Measurements from ENCODE around the gene SLC9A5. TPM values are rescaled to one million over a fixed set of nuclear protein-coding genes. Genes with fewer than 3 reads are reported as not detected.

Gene SLC9A5
- total RNA-seq, 2 experiments from 2014 or later = 5.2 TPM

GRCh38 chr16:67311607-67312488 is 63.1 kb downstream of the SLC9A5 start:
- Mint-ChIP-seq H3K36me3 (ENCODE audit: low read depth) (no peaks in the 10 kb centered on the region), H3K9me3 (no peaks in the 10 kb centered on the region), H3K27ac (peak overlapping the region; percentile 96), H3K4me1 (ENCODE audit: low read depth) (peaks cover 44% of the 10 kb centered on the region), H3K4me3 (peak overlapping the region; percentile 13), H3K27me3 (ENCODE audit: low read depth) (no peaks in the 10 kb centered on the region)
- intact Hi-C loops (cut with micrococcal nuclease) = loop anchor here (1.0 to 5.0 kb wide), 13 partner anchors 33 to 1445 kb away; partner anchors contain the start of genes ATP6V0D1, CTCF, FBXL8 and MATCAP1
- peak; percentile 98 for DNase-seq
- CTCF ChIA-PET = interaction anchor here (2.2 kb wide), 1 partner anchor 15 kb away, joined by 10 read pairs; the partner anchor contains the start of genes KCTD19 and LRRC36

GRCh38 chr16:67312719-67313118 is 63.9 kb downstream of the SLC9A5 start:
- CTCF ChIA-PET = interaction anchor here (0.6 to 2.2 kb wide), 2 partner anchors 14 to 155 kb away, joined by 4 to 10 read pairs; partner anchors contain the start of genes KCTD19 and LRRC36
- H3K9me3 Mint-ChIP-seq = no peaks in the 10 kb centered on the region
- H3K27ac Mint-ChIP-seq = peak overlapping the region; percentile 96
- intact Hi-C loops (cut with micrococcal nuclease) = loop anchor here (1.0 to 5.0 kb wide), 6 partner anchors 52 to 1445 kb away; partner anchors contain the start of genes PSKH1 and TMEM208
- no peak overlapping the region for H3K4me3 Mint-ChIP-seq
- no peak for DNase-seq
- no peaks in the 10 kb centered on the region for H3K36me3 Mint-ChIP-seq (ENCODE audit: low read depth)
- no peaks in the 10 kb centered on the region for H3K27me3 Mint-ChIP-seq (ENCODE audit: low read depth)
- peaks cover 44% of the 10 kb centered on the region for H3K4me1 Mint-ChIP-seq (ENCODE audit: low read depth)

- Mint-ChIP-seq H3K36me3 (ENCODE audit: low read depth) (no peaks in the 10 kb centered on the region), H3K4me3 (no peak overlapping the region), H3K4me1 (ENCODE audit: low read depth) (peaks cover 7% of the 10 kb centered on the region), H3K9me3 (no peaks in the 10 kb centered on the region), H3K27me3 (ENCODE audit: low read depth) (peaks cover 27% of the 10 kb centered on the region), H3K27ac (no peak overlapping the region)
- DNase-seq = no peak
- intact Hi-C loops (cut with micrococcal nuclease) = no loop called here
- CTCF ChIA-PET = interaction anchor here (2.1 kb wide), 1 partner anchor 10 kb away, joined by 4 read pairs; no protein-coding TSS in a partner anchor
Observed at GRCh38 chr16:67317853-67318252, 69.1 kb downstream of the SLC9A5 start.

Small RNA genes lying within 50 kb of the gene (microRNA-seq; reads per million reads assigned to microRNA genes)
- gene MIR328 (ENCODE audit: borderline microRNAs expressed, borderline replicate concordance) = 73.5 reads per million, percentile 54 among the genes with 10 or more reads in this experiment

Other genes starting within 250 kb of the SLC9A5 start
- 10 to 100 TPM; 79.6 to 86.8 TPM for gene CBFB, start 219.8 kb upstream of the SLC9A5 start, total RNA-seq
- gene PHAF1, start 139.0 kb upstream of the SLC9A5 start, total RNA-seq = 1 to 10 TPM; 7.8 to 8.4 TPM
- 1 to 10 TPM; 1.1 to 1.2 TPM for gene B3GNT9, start 98.0 kb upstream of the SLC9A5 start, total RNA-seq
- gene TRADD, start 89.1 kb upstream of the SLC9A5 start, total RNA-seq = 10 to 100 TPM; 17.7 to 21.1 TPM
- gene FBXL8, start 89.0 kb upstream of the SLC9A5 start, total RNA-seq = 10 to 100 TPM; 13.8 to 15.3 TPM
- 10 to 100 TPM; 11.1 to 12.3 TPM for gene HSF4, start 84.2 kb upstream of the SLC9A5 start, total RNA-seq
- 1 to 10 TPM; 3.8 to 4.4 TPM for gene NOL3, start 78.4 kb upstream of the SLC9A5 start, total RNA-seq
- gene MATCAP1, start 65.0 kb upstream of the SLC9A5 start, total RNA-seq = 10 to 100 TPM; 21.9 to 24.0 TPM
- not detected for gene EXOC3L1, start 58.8 kb upstream of the SLC9A5 start, total RNA-seq
- gene E2F4, start 56.8 kb upstream of the SLC9A5 start, total RNA-seq = 10 to 100 TPM; 65.1 to 66.5 TPM
- 1 to 10 TPM; 3.8 to 4.4 TPM for gene ELMO3, start 49.8 kb upstream of the SLC9A5 start, total RNA-seq
- gene TMEM208, start 21.8 kb upstream of the SLC9A5 start, total RNA-seq = 10 to 100 TPM; 24.6 to 29.4 TPM
- 10 to 100 TPM; 70.7 to 73.7 TPM for gene FHOD1, start 1.5 kb upstream of the SLC9A5 start, total RNA-seq
- gene PLEKHG4, start 30.6 kb downstream of the SLC9A5 start, total RNA-seq = 10 to 100 TPM; 14.3 to 14.4 TPM
- 1 to 10 TPM; 1.0 to 1.3 TPM for gene KCTD19, start 77.8 kb downstream of the SLC9A5 start, total RNA-seq
- under 1 TPM in 1 of 2 experiments, not detected in 1; 0.64 TPM for gene LRRC36, start 77.8 kb downstream of the SLC9A5 start, total RNA-seq
- not detected for gene TPPP3, start 144.5 kb downstream of the SLC9A5 start, total RNA-seq
- under 1 TPM; 0.12 to 0.32 TPM for gene ZDHHC1, start 167.5 kb downstream of the SLC9A5 start, total RNA-seq
- 1 to 10 TPM in 1 of 2 experiments, under 1 TPM in 1; 0.86 to 1.1 TPM for gene HSD11B2, start 182.1 kb downstream of the SLC9A5 start, total RNA-seq
- 10 to 100 TPM; 11.9 to 15.3 TPM for gene ATP6V0D1, start 232.2 kb downstream of the SLC9A5 start, total RNA-seq
- gene AGRP, start 234.6 kb downstream of the SLC9A5 start, total RNA-seq = not detected

All from activated naive CD4-positive, alpha-beta T cell treated with anti-CD3 and anti-CD28 coated beads for 36 hours (primary cell).